ENCODE data around the gene TMCC1. TPM values are rescaled to one million over a fixed set of nuclear protein-coding genes. Genes with fewer than 3 reads are reported as not detected.

TMCC1 gene
- 3.1 TPM for polyA plus RNA-seq (2012; ENCODE audit: insufficient read length, low read depth)

DNA sequence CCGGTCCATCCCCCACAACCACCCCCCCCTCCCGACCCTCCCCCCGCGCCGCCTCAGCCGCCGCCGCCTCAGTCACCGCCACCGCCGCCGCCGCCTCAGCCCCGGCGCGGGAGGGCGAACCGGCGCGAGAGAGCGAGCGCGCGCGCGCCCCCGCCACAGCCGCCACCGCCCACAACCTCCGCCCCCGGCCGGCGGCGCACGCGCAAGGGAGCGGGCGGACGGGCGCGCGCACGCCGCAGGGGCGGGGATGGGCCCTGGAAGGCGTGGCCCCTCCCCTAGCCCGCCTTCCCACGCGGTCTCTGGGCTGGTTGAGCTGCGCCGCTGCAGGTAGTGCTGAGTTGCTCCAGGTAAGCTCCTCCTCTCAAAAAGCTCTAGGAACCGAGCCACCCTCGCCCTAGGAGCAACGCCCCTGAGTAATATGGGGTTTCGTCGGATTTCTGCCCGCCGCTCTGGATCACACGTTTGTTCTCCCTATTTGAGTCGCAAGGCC, at the start of gene TMCC1:
Gene TMCC1, minus strand, starts transcription at position 131 of the 490 bp plus-strand sequence.
- no peak for TF ChIP-seq SIN3A (IDR thresholded peaks at IDR 0.05; ENCODE audit: borderline replicate concordance, insufficient read depth, low read length)
- TF ChIP-seq POLR2AphosphoS5 (IDR thresholded peaks at IDR 0.05; ENCODE audit: low read depth, low read length) = no peak; the same call in 1 of the 2 replicates
- TF ChIP-seq TAF1 (IDR thresholded peaks at IDR 0.05; ENCODE audit: borderline replicate concordance, insufficient read depth, low read length) = no peak
- TF ChIP-seq, protein P1, sequence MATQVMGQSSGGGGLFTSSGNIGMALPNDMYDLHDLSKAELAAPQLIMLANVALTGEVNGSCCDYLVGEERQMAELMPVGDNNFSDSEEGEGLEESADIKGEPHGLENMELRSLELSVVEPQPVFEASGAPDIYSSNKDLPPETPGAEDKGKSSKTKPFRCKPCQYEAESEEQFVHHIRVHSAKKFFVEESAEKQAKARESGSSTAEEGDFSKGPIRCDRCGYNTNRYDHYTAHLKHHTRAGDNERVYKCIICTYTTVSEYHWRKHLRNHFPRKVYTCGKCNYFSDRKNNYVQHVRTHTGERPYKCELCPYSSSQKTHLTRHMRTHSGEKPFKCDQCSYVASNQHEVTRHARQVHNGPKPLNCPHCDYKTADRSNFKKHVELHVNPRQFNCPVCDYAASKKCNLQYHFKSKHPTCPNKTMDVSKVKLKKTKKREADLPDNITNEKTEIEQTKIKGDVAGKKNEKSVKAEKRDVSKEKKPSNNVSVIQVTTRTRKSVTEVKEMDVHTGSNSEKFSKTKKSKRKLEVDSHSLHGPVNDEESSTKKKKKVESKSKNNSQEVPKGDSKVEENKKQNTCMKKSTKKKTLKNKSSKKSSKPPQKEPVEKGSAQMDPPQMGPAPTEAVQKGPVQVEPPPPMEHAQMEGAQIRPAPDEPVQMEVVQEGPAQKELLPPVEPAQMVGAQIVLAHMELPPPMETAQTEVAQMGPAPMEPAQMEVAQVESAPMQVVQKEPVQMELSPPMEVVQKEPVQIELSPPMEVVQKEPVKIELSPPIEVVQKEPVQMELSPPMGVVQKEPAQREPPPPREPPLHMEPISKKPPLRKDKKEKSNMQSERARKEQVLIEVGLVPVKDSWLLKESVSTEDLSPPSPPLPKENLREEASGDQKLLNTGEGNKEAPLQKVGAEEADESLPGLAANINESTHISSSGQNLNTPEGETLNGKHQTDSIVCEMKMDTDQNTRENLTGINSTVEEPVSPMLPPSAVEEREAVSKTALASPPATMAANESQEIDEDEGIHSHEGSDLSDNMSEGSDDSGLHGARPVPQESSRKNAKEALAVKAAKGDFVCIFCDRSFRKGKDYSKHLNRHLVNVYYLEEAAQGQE (IDR thresholded peaks at IDR 0.05; ENCODE audit: insufficient read depth in 1 of 2, low read depth in 2 of 2, low read length in 2 of 2) = no peak
- no peak for TF ChIP-seq FOXP2 (optimal IDR thresholded peaks at IDR 0.05; ENCODE audit: borderline replicate concordance, extremely low read depth, extremely low read length, insufficient read depth)

DNA sequence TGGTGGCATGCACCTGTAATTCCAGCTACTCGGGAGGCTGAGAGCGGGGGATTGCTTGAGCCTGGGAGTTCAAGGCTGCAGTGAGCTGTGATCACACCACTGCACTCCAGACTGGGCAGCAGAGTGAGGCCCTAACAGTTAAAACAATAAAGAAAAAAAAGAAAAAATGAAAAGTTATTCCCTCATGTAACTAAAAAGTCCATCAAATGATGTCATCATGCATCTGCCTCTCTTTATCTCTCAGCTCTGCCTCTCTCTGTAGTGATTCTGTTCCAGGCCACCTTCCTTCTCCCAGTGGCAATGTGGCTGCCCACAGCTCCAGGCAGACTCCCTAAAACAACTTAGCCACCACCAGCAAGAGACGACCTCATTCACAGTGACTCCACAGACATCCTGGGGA, 49.5 kb upstream of the TMCC1 start:
- TF ChIP-seq POLR2AphosphoS5 (IDR thresholded peaks at IDR 0.05; ENCODE audit: low read depth, low read length) (no peak), FOXP2 (optimal IDR thresholded peaks at IDR 0.05; ENCODE audit: borderline replicate concordance, extremely low read depth, extremely low read length, insufficient read depth) (no peak), TAF1 (IDR thresholded peaks at IDR 0.05; ENCODE audit: borderline replicate concordance, insufficient read depth, low read length) (no peak), SIN3A (IDR thresholded peaks at IDR 0.05; ENCODE audit: borderline replicate concordance, insufficient read depth, low read length) (no peak)
- TF ChIP-seq, protein P1 (IDR thresholded peaks at IDR 0.05; ENCODE audit: insufficient read depth in 1 of 2, low read depth in 2 of 2, low read length in 2 of 2) = no peak

DNA sequence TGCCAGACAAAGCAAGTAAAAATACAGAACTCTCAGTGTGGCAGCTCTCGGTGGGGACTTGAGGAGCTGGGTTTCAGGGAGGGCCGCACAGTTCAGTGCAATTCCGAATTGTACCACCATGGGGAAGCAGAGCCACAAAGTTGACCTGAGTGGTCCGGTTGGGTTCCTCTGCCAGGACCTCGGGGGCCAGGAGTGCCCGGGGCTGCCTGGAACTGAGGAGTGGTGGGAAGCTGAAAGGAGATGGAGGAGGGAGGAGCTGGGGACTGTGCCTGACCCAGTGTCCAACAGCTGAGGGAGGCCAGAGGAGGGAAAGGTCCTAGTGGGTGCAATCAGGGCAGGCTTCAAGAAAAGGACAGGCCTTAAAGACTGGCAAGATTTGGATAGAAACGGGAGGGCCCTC, 48.8 kb upstream of the TMCC1 start:
- no peak for TF ChIP-seq TAF1 (IDR thresholded peaks at IDR 0.05; ENCODE audit: borderline replicate concordance, insufficient read depth, low read length)

DNA sequence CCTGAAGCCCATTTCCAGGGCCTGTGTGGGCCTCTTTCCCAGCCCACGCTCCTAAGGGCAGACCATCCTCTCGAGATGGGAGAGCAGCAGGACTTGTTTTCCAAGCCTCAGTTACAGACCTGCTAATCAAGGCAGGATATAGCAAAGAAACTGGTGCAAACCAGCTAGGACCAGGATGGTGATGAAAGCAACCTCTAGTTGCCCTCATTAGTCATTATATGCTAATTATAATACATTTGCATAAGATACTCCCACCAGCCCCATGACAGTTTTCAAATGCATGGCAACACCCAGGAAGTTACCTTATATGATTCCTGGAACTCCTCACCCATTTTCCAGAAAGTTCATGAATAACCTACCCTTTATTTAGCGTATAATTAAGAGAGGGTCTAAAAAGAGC, 46.6 kb upstream of the TMCC1 start:
- TF ChIP-seq, protein P1 (IDR thresholded peaks at IDR 0.05; ENCODE audit: insufficient read depth in 1 of 2, low read depth in 2 of 2, low read length in 2 of 2) = no peak
- TF ChIP-seq SIN3A (IDR thresholded peaks at IDR 0.05; ENCODE audit: borderline replicate concordance, insufficient read depth, low read length) (no peak), POLR2AphosphoS5 (IDR thresholded peaks at IDR 0.05; ENCODE audit: low read depth, low read length) (no peak)

DNA sequence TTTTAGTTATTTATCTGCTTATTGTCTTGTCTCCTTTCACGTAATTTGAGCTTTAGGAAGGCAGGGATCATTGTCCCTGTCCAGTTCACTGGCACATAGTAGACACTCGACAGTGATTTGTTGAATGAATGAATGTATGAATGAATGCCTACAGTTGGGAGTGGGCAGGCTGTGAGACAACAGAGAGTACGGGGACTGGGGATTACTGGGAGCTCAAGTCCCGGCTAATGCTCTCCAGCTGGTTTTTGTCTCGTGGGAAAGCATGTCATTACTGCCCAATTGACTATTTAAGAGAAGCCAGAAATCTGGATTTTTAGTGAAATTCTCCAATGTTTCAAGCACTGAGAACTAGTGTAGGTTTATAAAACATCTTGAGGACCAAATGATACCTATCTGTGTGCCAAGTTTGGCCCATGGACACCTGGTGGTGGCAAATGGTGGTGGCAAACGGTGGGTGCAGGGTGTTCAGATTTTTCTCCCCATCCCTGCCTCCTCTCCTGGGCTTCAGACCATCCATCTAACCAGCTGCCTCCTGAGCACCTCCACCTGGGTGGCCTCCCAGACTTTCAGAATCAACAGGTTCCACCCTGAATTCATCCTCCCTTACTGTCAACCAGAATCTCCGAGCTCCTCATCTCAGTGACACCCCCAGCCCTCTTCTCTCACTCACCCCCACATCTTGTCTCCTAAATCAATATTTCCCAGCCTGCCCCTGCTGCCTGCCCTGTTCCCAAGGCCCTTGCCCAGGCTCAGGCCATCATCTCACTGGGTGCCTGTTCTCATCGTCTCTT, 44.8 kb upstream of the TMCC1 start:
- no peak for TF ChIP-seq POLR2AphosphoS5 (IDR thresholded peaks at IDR 0.05; ENCODE audit: low read depth, low read length)
- TF ChIP-seq, protein P1 (IDR thresholded peaks at IDR 0.05; ENCODE audit: insufficient read depth in 1 of 2, low read depth in 2 of 2, low read length in 2 of 2) = no peak
- TF ChIP-seq FOXP2 (optimal IDR thresholded peaks at IDR 0.05; ENCODE audit: borderline replicate concordance, extremely low read depth, extremely low read length, insufficient read depth) = no peak
- no peak for TF ChIP-seq TAF1 (IDR thresholded peaks at IDR 0.05; ENCODE audit: borderline replicate concordance, insufficient read depth, low read length)
- no peak for TF ChIP-seq SIN3A (IDR thresholded peaks at IDR 0.05; ENCODE audit: borderline replicate concordance, insufficient read depth, low read length)
